DMS53 (cell line): ENCODE data around the gene PBLD.
"Not testable (repeated sequence)": the region's sequence is repeated elsewhere in the genome, so short reads cannot be mapped to it uniquely, and the experiment has no call there.

Source experiments
- DNase-seq: peaks from one replicate; lab custom pipeline; 2025; lab: John Stamatoyannopoulos, UW

PBLD gene

GRCh38 chr10:68278906-68279753 lies 53.6 kb downstream of the PBLD start:
- not testable (repeated sequence) for DNase-seq

GRCh38 chr10:68277814-68278213 lies 54.9 kb downstream of the PBLD start:
- not testable (repeated sequence) for DNase-seq

- no peak for DNase-seq
These were observed 56.5 kb downstream of the PBLD start for GRCh38 chr10:68276224-68276623.

GRCh38 chr10:68275600-68276126 lies 57.1 kb downstream of the PBLD start:
- no peak for DNase-seq

- no peak for DNase-seq
These were observed 59.9 kb downstream of the PBLD start for GRCh38 chr10:68272833-68273232.

- no peak for DNase-seq
These were observed 61.4 kb downstream of the PBLD start for GRCh38 chr10:68271196-68271882.

- no peak for DNase-seq
These were observed 63.0 kb downstream of the PBLD start for GRCh38 chr10:68269562-68270290.

- DNase-seq = no peak
These were observed 71.4 kb downstream of the PBLD start for GRCh38 chr10:68261132-68261856.

- no peak for DNase-seq
These were observed 79.4 kb downstream of the PBLD start for GRCh38 chr10:68253346-68253745.

- DNase-seq = no peak
These were observed 80.9 kb downstream of the PBLD start for GRCh38 chr10:68251625-68252495.

- no peak for DNase-seq
These were observed 81.6 kb downstream of the PBLD start for GRCh38 chr10:68251151-68251550.

- no peak for DNase-seq
These were observed 83.4 kb downstream of the PBLD start for GRCh38 chr10:68249297-68249696.

- DNase-seq = no peak
These were observed 84.8 kb downstream of the PBLD start for GRCh38 chr10:68247931-68248330.

GRCh38 chr10:68246397-68246796 lies 86.3 kb downstream of the PBLD start:
- DNase-seq = not testable (repeated sequence)

GRCh38 chr10:68242051-68242450 lies 90.7 kb downstream of the PBLD start:
- DNase-seq = no peak

GRCh38 chr10:68239596-68240150 lies 93.1 kb downstream of the PBLD start:
- DNase-seq = no peak

- DNase-seq = no peak
These were observed 93.7 kb downstream of the PBLD start for GRCh38 chr10:68239069-68239468.

- DNase-seq = no peak
These were observed 94.4 kb downstream of the PBLD start for GRCh38 chr10:68238371-68238770.

GRCh38 chr10:68237173-68237572 lies 95.6 kb downstream of the PBLD start:
- no peak for DNase-seq

- DNase-seq = no peak
These were observed 97.1 kb downstream of the PBLD start for GRCh38 chr10:68235581-68235980.
